HG03460 (cell line): ENCODE measurements around the gene APLF.
A peak's percentile ranks its signal among the peaks of the same experiment; 100 is the strongest.

ENCODE experiments used
- ATAC-seq: cut with Tn5 transposase; IDR thresholded peaks from one replicate; pipeline ENCODE4 v1.9.1; 2021; ENCODE audit not compliant: unreplicated experiment

The APLF gene, protein sequence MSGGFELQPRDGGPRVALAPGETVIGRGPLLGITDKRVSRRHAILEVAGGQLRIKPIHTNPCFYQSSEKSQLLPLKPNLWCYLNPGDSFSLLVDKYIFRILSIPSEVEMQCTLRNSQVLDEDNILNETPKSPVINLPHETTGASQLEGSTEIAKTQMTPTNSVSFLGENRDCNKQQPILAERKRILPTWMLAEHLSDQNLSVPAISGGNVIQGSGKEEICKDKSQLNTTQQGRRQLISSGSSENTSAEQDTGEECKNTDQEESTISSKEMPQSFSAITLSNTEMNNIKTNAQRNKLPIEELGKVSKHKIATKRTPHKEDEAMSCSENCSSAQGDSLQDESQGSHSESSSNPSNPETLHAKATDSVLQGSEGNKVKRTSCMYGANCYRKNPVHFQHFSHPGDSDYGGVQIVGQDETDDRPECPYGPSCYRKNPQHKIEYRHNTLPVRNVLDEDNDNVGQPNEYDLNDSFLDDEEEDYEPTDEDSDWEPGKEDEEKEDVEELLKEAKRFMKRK

DNA sequence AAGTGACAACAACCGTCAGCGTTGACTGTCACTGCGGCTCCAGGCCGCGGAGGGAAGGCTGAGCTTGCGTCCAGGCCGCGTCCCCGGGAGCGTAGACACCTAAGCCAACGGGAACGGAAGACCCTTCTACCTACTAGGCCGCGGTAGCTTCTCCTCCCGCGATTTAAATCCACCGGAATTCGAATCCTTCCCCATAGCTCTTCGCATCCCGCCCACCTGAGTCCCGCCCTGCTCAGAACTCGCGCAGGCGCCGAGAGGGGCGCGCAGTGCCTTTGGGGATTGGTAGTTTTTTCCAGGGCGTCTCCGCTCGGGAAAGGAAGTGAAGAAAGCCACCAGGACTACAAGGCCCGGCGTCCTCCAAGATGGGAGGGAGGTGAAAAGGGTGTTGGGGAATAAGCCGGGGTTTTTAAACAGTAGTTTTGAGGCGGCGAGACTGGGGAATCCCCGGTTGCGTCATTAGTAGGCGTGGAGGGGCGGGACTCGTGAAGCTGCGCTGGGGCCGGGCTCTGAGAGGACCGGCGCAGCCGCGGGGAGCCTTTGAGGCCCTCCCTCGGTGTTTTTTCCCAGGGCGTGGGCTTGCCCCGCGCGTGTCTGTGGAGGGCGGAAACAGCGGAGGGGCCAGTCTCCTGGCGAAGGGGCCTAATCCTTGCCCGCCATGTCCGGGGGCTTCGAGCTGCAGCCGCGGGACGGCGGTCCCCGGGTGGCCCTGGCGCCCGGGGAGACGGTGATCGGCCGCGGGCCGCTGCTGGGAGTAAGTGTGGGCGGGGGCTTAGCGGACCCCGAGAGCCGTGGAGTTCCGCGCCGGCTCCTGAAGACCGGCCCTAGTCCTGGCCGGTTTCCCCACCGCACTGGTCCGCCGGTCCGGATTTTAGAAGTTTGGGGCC lies at the start of gene APLF, which contains the start of gene FBXO48:
Gene APLF, plus strand, starts transcription at position 509 of the 884 bp plus-strand sequence. Its CDS starts 147 bp downstream, at position 656.
Gene FBXO48, minus strand, starts transcription at position 218 of the 884 bp plus-strand sequence. CDS start 2,149 bp downstream, outside the sequence.
- ATAC-seq = peak; percentile 95

DNA sequence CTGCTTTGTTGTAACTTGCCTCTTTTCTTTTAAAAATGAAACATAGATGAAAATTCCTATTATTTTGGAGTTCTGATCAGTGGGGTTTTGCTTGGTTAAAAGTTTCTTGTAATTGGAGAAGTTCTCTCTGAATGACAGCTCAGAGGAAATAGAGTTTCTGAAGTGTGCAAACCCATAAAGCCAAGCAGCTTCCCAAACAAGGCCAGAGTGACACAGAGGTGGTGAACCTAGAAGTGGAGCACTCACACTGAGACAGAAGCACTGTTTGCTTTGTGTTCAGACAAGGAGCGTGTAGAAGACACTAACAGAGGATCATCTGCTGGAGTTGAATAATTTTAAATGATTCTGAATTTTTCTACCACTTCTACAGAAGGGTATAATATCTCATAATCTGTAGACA lies 49.5 kb upstream of the APLF start:
- no peak for ATAC-seq

DNA sequence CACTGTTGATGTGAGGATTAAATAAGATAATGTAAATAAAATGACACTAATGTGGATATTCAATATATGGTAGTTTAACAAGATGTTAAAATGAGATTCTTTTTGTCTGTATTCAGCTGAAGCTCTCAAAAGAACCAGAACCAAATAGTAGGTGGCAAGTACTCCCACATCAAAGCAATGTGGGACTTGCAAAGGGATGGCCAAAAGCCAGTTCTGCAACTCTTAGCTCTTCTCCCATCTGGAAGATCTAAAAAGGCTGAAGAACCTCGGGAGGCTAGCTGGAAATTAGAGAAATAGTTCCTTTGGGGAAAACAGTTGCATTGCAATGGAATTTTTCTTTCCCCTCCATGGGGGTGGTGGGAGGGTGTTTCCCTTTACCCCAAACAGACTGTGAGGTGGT lies 49.0 kb upstream of the APLF start:
- ATAC-seq = no peak

DNA sequence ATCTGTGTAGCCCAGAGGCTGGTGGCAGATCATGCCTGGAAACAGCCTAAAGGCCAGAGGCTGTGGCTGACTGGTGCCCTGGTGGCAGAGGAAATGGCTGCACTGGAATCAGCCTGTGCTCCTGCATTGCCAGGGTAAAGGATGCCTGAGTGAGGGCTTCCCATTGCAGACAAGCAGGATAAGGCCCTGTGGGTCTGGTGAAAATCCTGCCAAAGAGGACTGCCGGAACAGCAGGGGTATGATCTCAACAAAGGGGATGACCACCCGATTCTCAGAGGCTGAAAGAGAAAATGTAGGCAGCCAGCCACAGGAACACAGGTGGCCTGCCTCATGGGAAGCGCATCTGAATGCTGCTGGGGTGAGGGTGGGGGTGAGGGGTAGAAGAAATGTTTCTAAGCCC lies 48.5 kb upstream of the APLF start:
- ATAC-seq = no peak

DNA sequence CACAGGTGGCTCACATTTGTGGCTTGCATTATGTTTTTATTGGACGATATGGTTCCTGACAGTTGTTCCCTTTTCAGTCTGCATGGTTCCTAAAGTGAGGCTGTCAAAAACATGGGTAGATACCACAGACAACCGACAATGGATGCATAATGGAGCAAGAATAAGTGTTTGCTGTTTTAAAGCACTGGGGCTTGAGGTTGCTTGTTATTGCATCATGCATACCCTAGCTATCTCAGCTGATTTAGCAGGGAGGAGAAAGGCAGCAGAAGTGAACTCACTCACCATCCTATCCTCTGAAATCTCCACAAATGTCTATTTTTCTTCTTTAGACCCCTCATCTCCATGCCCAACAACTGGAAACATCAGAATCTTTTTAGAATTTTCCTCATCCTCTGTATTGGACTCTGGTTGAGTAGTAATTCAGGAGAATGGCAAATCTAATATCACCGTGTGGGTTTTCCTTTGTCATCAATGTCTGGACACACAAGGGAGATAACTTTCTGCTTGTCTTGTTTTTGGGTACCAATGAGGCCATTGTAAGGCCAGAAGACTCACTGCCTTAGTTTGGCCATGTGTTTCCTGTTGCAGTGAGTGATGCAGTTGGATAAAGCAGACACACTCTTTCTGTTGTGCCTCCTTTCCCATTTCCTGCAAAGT lies 47.0 kb upstream of the APLF start:
- ATAC-seq = no peak

DNA sequence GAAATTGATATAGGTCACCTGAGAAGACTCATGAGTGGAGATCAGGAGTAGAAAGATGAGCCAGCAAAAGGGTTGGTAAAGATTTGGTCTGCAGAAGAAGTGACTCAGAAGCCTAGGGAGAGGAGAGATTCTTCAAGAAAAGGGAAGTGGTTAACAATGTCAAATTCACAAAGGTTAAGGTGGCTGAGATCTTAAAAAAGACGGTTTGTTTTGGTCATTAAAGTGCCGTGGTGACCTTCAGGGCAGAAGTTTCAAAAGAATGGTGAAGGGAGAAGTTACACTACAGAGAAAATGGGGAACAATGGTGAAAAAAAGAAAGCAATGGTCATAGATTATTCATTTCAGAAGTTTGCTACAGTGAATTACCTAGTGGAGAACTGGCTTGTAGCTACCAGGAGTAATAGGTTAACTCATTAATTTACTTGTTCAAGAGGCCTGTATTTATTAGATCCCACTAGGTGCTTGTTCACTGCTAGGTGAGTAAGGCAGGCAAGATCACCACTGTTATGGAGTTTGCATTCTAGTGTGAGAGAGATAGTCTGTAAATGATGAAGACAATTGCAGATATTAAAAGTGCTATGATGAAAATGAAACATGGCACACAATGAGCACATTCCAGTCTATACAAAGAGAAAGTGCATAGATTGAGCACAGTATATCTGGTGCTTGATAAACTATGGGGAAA lies 43.3 kb upstream of the APLF start:
- peak; percentile 77 for ATAC-seq

DNA sequence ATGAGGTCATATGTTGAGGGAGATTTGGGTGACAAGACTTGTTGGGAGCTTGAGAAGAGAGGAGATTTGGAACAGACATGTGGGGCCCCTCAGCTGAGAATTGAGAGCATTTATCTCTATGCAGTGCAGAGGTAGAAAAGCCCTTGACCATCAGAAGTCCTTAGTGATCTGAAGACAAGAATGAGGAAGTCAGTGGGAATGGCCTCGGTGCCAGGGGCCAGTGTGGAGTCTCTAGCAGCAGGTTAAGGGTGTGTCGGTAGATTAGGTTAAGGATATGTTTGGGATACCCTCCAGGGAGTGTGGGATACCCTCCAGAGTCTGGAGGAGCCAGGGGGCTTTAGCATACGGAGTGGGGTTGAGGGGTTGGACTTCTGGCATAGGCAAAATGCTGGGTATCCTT lies 41.9 kb upstream of the APLF start:
- ATAC-seq = no peak

DNA sequence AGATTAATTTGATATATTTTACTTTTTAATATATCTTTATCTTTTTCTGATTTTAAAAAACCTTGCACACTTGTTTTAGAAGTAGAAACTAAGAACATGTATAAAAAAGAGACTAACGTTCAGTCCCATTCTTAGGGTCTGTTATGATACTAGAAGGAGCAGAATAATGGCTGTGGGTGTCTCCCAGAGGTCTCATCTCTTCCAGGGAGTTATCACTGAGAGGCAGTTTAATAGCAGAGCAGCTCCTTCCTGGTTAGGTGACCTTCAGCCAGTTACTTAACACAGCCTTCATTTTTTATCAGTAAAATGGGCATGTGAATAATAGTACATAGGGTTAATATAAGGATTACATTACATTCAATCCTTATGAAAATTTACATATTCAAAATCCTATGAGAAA lies 40.9 kb upstream of the APLF start:
- no peak for ATAC-seq

DNA sequence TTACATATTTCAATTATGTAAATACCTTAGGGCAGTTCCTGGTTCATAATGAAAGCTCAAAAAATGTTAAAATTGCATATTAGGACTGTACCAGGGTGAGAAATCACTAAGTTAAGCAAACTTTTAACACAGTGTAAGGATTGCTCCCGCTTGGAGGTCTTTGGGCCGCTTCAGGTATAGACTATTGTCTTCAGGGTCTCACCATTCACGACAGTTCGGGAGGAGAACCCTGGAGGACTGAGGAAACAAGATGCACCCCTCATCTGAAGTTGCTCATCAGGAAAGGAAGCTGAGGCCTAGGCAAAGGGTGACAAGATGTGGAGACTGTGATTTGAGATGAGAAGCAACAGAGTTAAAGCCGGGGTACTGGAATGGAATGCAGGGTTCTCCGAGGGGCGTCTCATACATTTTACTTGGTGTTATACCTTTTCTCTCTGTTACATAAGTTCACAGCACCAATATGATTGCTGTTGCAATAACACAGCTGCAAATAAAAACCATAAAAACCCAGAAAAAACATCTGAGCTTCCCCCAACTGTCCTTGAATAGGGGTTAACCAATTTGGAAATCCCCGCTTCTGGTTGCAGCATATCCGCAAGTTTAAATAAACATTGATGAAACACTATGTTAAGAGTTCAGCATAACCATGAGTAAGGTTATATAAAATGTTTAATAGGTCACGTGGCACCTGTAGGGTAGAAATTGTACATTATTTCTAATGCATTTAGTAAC lies 40.4 kb upstream of the APLF start:
- no peak for ATAC-seq

DNA sequence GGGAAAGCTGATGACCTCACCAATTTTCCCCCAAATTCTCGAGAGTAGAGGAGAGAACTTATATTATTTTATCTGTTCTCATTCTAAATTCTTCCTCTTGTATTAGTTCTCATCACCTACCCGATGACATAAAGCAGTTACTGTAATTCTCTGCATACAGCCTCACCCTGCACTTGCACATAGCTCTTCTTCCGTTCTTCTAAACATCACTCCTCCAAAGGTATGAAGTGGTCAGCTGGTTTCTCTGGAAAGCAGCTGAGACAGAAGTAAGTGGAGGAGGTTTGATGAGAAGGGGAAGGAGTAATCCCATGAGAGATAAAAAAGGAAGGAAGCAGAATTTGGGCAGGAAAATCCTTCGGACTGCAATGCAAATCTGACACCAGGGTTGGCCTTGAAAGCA lies 39.3 kb upstream of the APLF start:
- no peak for ATAC-seq

DNA sequence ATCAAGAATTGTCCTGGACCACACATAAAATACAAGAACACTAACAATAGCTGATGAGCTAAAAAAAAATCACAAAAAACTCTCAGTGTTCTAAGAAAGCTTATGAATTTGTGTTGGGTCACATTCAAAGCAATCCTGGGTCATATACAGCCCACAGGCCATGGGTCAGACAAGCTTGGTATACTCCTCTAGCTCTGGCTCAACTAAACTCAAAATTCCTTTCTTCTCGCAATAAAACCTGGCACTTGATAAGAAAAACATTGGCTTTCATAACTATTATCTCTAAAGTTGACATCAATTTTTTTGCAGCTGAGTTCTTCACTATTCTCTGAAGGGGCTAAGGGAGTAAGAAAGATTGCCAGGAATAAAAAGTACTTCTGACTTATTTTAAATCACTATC lies 38.6 kb upstream of the APLF start:
- ATAC-seq = no peak

DNA sequence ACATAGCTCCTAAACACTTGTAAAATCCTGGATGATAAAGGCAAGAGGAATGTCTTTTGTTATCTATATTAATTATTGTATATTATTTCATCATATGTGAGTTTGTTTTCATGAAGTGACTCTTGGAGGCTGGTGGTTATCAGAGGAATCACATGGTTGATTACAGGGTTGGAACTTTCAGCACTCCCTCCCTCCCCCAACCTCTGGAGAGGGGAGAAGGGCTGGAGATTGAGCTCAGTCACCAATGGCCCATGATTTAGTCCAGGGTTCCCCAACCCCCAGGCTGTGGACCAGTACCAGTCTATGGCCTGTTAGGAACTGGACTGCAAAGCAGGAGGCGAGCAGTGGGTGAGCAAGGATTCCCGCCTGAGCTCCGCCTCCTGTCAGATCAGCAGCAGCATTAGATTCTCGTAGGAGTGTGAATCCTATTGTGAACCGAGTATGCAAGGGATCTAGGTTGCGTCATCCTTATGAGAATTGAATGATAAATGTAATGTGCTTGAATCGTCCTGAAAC lies 38.0 kb upstream of the APLF start:
- ATAC-seq = no peak

DNA sequence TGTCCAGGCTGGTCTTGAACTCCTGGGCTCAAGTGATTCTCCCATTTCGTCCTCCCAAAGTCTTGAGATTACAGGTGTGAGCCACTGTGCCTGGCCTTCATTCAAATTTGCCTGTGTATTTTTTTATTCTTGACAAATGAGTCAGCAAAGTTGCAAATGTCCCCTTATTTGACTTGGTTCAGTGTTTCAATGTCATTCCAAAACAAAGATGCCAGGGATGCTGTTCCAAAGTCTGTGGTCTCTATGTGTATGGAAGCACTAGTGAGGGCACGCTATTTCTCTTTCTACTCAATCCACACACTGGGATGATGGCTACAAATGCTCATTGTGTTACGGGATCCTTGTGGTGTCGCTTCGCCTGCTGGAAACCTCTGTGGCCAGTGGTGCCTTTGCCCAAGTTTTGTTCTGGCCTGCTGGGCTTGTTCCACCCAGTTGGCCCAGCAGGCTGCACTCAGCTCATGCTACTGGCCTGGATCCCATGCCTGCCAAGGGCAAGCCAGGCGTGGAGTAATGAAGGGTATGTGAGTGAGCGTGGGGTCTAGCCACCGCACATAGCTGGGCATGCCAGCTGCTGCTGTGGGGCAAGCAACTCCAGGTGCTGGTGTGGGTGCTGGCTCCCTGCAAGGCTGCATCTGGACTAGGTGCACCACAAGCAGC lies 35.9 kb upstream of the APLF start:
- no peak for ATAC-seq

DNA sequence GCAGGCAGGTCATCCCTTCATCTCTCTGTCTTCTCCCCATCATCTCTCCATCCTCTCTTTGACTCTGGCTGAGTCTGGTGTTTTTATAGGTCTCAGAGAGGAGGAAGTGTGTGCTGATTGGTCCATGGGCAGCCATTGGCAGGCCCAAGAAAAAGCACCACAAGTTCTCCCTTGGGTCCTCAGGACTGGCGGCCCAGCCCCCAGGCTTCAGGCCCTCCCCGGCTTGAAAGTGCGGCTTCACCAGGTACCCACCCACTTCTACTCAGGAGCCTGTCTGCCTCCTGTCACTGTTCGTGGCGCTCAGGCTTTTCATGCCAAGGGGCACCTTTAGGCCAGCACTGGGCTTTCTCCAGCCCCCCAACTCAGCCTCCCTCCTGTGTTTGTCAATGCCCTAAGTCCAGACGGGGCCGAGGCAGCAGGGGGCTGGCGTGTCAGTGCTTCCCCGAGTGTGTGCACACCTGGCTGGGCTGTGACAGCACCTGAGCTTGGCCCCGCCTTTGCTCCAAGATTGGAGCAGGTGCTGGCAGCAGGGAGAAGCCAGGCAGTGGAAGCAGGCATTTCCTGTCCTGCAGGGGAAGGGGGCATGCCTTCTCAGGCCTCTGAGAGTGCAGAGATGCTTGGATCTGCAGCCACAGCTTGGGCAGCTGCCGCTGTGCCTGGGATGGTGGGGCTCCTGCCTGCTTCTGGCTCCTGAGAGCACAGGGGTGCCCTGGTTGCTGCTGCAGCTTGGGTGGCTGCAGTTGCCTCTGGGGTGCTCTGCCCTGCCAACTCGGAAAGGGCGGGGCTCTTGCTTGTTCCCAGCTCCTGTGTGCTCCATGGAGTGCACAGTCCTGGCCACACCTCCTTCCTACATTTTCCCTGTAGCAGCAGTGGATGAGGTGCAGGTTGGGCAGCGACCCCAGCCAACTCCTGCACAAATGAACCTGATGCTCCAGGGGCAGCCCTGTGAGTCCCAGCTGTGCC lies 34.4 kb upstream of the APLF start:
- ATAC-seq = no peak

DNA sequence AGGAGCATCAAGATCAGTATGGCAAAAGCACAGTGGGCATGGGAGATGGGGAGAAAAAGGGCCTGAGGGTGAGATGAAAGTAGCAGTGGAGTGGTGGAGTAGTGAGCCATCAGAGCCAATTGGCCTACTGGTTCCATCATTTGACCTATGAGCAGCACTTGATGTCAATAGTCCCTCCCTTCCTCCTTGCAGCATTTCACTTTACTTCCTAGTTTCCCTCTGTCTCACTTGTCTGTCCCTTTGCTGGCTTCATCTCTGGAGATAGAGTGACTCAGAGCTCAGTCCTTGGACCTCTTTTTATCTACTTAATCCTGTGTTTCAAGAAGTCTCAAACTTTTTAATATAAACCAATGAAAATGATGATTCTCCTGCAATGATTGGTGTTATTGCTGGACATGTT lies 32.4 kb upstream of the APLF start:
- ATAC-seq = no peak

DNA sequence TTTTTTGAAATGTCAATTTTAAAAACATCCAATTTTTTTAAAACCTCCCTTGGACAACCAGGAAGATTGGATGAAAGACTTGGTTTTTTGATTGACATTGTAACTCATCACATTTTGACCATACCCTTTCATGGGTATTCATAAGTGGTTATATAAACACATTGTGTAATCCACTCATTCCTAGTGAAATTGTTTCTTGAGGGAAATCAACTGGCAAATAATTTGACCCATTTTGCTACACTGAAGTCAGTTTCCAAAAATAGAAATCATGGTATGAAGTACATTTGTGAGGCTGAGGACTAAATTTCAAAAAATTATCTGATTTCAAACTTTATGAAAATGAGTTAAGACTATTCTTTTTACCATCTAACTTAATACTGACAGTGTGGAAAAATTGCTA lies 31.8 kb upstream of the APLF start:
- no peak for ATAC-seq

DNA sequence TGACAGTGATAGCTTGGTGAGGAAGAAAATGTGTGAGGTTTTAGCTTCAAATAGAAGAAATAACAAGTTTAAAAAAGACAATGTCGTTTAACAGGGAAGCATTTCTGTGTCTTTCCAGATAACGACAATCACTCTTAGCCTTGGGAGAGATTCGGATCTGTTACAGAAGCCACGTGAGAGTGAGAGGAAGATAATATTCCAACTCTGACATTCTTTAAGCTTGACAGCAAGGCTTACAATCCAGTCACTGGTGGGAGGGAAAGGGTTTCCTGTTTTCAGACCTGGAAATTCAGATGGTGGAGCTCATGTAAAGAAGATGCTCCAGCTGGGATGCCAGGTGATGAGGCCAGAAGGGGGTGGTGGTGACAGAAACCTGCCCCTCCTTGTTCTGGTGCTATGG lies 31.1 kb upstream of the APLF start:
- no peak for ATAC-seq
